GM19193 (cell line): ENCODE measurements around the gene CADM2.

Experiments
- POLR2A ChIP-seq: IDR thresholded peaks from 4 replicates; pipeline ENCODE4 v1.6.1; 2011; ENCODE audit not compliant: insufficient read depth, insufficient read length; ENCODE audit errors: extremely low read depth

The CADM2 gene

GRCh38 chr3:85678713-85679112 lies 719.9 kb downstream of the CADM2 start:
- no peak for TF ChIP-seq POLR2A

GRCh38 chr3:85681906-85682305 lies 723.1 kb downstream of the CADM2 start:
- TF ChIP-seq POLR2A, result no peak

GRCh38 chr3:85691196-85691595 lies 732.4 kb downstream of the CADM2 start:
- TF ChIP-seq POLR2A, result no peak

GRCh38 chr3:85697156-85697555 lies 738.4 kb downstream of the CADM2 start:
- TF ChIP-seq POLR2A, result no peak

GRCh38 chr3:85706130-85706529 lies 747.3 kb downstream of the CADM2 start:
- no peak for TF ChIP-seq POLR2A

GRCh38 chr3:85709346-85709892 lies 750.6 kb downstream of the CADM2 start:
- TF ChIP-seq POLR2A, result no peak

- TF ChIP-seq POLR2A, result no peak
Observed at GRCh38 chr3:85710490-85710889, 751.7 kb downstream of the CADM2 start.

GRCh38 chr3:85721409-85722145 lies 762.8 kb downstream of the CADM2 start:
- TF ChIP-seq POLR2A, result no peak

- no peak for TF ChIP-seq POLR2A
Observed at GRCh38 chr3:85725809-85726208, 767.0 kb downstream of the CADM2 start.

GRCh38 chr3:85726241-85726640 lies 767.5 kb downstream of the CADM2 start:
- TF ChIP-seq POLR2A, result no peak

- no peak for TF ChIP-seq POLR2A
Observed at GRCh38 chr3:85737846-85738245, 779.1 kb downstream of the CADM2 start.

- no peak for TF ChIP-seq POLR2A
Observed at GRCh38 chr3:85740561-85740960, 781.8 kb downstream of the CADM2 start.

- no peak for TF ChIP-seq POLR2A
Observed at GRCh38 chr3:85758442-85758841, 799.7 kb downstream of the CADM2 start.

GRCh38 chr3:85760342-85760741 lies 801.6 kb downstream of the CADM2 start:
- no peak for TF ChIP-seq POLR2A

- no peak for TF ChIP-seq POLR2A
Observed at GRCh38 chr3:85780806-85781205, 822.0 kb downstream of the CADM2 start.

GRCh38 chr3:85781806-85782205 lies 823.0 kb downstream of the CADM2 start:
- no peak for TF ChIP-seq POLR2A
